Stimulated activated CD8-positive, alpha-beta memory T cell treated with anti-CD3 and anti-CD28 coated beads, Interleukin-15, amount 100 ng/mL, for 4 hours (primary cell): Measurements from ENCODE around the gene ACAT2.
"Not testable (repeated sequence)": the region's sequence is repeated elsewhere in the genome, so short reads cannot be mapped to it uniquely, and the experiment has no call there.

Experiments
- DNase-seq, 2 donors: peaks; one replicate each; pipeline ENCODE4 v3.0.0-alpha.2; 2020; ENCODE audit warnings: low read depth in 2 of 2

The ACAT2 gene

DNA sequence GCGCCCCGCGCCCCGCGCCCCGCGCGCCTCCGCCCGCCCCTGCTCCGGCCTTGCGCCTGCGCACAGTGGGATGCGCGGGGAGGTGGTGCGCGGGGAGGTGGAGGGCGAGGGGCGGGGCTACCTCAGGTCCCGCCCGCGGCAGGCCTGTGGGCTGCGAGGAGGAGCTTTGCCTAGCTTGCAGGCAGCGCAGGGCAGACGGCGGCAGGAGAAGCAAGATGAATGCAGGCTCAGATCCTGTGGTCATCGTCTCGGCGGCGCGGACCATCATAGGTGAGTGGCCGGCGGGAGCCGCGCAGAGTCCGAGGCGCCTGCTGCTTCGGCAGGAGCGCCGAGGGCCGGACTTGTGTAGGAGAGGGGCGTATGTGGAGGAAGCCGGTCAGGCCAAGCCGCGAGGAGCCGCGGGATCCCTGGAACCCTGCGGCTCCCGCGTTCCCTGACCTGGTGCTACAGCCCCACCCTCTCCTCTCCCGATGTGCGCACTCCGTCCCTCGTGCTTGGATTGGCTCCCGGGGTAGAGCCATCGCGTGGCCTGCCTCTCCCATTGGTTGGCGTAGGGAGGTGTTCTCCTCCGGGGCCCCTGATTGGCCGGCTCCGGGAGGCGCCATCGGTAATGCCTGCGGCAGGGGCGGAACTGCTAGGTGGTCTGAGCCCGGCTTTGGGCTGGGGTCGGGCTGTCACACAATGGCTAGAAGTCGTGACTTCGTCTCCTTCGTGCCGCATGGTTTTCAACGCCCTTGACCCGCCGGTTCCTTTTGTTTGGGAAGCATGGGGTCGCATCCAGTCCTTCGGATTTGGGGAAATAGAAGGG, at the start of gene ACAT2:
ACAT2 (plus strand) TSS at position 173 of the 808 bp plus-strand sequence; CDS start at position 216, 43 bp downstream.
- DNase-seq = peak; percentile 79 to 85

GRCh38 chr6:159712389-159712788, 49.5 kb upstream of the ACAT2 start:
- DNase-seq = not testable (repeated sequence)

DNA sequence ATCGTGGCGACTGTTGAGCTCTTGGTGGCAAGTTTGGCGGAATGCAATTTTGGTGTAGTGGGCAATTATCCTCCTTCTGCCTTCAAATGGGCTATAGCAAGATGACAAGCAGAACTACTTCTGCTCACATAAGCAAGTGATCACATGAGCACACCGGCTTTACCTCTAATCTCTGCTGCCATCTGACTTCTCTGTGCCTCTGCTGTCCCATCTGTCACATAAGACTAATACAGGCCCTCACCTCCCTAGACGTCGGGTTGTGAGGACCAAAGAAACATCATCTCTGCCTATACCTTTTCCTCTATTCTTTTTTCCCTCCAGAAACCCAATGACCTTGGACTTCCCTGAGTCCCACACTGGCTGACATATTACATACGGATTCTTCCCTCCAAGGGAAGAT, 47.9 kb upstream of the ACAT2 start:
- DNase-seq = no peak

- no peak for DNase-seq
Measured at GRCh38 chr6:159714404-159714803, 47.4 kb upstream of the ACAT2 start.

DNA sequence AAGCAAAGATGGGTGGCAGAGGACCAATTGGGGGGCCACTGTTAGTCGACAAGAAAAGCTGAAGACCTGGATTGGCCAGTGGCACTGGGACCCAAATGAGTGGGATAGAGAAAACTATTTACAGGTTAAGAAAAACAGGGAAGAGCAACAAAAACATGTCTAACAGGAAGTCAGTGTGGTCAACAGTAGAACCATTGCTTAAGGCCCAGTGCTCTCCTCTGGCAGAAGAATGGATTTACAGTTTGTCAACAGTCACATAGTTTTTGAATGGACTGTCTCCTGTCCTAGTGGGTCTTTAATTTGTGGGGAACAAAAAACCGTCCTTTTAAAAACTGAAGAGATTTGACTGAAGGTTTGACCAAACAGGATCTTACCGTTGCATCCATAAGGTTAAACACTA, 46.7 kb upstream of the ACAT2 start:
- no peak for DNase-seq

DNA sequence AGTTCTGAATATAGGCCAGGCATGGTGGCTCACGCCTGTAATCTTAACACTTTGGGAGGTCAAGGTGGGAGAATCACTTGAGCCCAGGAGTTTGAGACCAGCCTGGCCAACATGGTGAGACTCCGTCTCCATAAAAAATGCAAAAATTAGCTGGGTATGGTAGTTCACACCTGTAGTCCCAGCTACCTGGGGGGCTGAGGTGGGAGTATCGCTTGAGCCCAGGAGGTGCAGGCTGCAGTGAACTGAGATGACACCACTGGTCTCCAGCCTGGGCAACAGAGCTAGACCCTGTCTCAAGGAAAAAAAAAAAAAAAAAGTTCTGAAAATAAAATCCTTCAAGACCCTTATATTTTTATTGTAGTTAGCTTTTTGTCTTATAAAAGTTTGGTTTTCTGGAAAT, 46.2 kb upstream of the ACAT2 start:
- DNase-seq = no peak

- no peak for DNase-seq
Measured at GRCh38 chr6:159716247-159717096, 45.4 kb upstream of the ACAT2 start.

DNA sequence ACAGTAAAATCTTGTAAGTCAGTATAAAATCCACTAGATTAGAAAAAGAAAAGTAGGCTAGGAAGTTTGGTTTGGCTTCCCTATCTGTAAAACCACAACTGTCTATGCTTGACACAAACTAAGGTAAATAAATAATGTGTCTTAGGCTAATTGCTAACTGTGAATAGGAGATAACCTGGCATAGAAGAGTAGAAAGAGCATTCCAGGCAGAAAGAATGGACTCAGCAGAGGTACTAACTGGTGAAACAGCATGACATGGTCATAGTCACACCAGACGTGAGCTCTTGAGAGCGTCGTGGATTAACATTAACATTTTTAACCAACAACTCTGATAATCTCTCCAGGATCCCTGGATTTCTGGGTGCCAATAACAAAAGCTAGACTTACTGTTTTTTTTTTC, 43.2 kb upstream of the ACAT2 start:
- DNase-seq = no peak

DNA sequence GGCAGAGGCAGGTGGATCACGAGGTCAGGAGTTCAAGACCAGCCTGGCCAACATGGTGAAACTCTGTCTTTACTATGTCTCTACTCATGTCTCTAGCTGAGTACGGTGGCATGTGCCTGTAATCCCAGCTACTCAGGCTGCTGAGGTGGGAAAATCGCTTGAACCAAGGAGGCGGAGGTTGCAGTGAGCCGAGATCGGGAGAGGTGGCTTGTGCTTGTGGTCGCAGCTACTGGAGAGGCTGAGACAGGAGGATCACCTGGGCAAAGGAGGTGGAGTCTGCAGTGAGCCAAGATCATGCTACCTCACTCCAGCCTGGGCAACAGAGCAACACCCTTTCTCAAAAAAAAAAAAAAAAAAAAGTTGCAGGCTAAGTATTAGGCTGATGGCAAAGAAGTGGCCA, 42.6 kb upstream of the ACAT2 start:
- no peak for DNase-seq

DNA sequence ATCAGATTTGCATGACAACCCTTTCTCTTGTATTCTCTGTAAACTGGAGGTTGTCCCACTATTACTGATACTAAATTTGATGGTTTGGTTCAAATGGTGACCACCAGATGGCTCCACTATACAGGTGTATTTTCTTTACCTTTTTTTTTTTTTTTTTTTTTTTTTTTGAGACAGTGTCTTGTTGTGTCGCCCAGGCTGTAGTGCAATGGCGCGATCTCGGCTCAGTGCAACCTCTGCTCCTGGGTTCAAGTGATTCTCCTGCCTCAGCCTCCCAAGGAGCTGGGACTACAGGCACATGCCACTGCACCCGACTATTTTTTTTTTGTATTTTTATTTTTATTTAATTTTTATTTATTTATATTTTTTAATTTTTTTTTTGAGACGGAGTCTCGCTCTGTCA, 41.1 kb upstream of the ACAT2 start:
- no peak for DNase-seq

DNA sequence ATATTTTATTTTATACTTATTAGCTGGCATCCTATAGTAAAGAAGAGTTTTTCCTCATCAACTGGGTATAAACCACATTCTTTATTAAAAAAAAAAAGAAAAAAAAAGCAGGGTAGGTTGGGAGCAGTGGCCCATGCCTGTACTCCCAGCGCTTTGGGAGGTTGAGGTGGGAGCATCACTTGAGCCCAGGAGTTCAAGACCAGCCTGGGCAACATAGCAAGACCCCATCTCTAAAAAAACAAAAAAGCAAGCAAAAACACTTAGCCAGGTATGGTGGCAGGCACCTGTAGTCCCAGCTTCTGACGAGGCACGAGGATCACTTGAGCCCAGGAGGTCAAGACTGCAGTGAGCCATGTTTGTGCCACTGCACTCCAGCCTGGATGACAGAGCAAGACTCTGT, 39.9 kb upstream of the ACAT2 start:
- not testable (repeated sequence) for DNase-seq

- no peak for DNase-seq
Measured at GRCh38 chr6:159722655-159723054, 39.2 kb upstream of the ACAT2 start.

GRCh38 chr6:159723259-159723658, 38.6 kb upstream of the ACAT2 start:
- DNase-seq = no peak

- DNase-seq = no peak
Measured at GRCh38 chr6:159724778-159725177, 37.1 kb upstream of the ACAT2 start.

DNA sequence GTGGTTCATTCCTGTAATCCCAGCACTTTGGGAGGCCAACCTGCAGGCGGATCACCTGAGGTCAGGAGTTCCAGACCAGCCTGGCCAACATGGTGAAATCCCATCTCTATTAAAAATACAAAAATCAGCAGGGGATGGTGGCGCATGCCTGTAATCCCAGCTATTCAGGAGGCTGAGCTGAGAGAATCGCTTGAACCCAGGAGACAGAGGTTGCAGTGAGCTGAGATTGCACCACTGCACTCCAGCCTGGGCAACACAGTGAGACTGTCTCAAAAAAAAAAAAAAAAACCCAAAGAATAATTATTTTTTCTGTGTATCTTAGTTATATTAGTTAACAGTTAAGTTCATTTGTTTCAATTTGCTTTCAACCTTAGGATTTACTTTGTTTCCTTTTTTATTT, 36.6 kb upstream of the ACAT2 start:
- not testable (repeated sequence) for DNase-seq

DNA sequence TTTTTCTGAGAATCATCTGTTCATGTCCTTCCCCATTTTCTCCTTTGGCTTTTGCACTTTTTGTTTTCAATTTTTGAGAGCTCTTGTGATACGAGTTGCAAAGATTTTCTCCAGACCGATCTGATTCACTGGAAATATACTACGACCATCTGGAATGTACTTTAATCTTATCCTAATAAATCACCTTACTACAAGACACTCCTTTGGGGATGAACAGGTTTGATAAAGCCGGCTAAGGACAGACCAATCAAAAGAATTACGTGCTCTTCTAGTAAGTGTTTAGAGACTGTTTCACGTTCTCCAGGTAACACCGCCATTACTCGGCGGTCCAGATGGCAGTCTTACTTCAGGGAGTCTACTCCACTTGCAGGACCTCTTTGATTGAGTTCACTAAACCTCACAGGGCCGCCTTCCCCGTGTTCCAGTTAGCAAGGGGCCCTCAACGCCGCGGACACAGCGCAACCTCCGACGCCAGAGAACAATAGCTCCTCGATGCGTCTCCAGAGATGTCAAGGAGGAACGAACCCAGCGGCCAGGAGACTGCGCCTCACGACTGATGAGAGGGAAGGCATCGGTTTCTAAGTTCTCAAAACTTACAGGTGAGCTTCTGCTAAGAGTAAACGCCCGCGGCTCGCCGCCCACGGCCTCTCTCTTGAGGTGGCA, 35.5 kb upstream of the ACAT2 start:
- DNase-seq = no peak

DNA sequence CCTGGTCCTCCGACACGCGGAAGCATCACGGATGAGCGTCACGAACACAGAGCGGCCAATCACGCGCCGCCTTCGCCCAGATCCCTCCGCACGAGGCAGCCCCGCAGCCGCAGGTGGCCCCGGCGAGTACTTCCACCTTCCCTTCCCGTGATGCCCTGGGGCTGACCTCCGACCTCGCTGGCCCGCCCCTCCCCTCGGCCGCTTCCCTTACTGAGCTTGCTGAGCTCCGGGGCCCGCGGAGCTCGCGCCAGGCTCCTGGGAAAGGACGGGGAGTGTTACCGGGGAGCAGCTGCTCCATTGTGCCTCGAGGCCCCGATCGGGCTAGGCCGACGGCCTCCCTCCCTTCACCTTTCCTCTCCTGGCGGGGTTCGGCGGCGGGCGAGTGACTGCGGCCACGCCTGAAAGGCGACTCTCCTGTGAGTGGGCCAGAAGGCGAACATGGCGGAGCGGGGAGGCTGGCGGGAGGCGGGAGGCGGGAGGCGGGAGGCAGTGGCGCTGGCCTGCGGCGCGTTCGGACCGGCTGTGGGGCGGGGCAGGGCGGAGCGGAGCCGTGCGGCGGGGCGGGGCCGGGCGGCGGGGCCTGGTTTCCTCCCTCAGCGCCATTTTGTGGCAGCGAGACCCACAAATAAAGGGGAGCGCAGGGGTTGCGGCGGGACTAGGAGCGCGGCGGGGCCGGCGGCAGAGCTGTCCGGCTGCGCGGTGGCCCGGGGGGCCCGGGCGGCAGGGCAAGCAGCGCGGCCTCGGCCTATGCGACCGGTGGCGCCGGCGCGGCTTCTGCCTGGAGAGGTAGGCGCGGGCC, 34.7 kb upstream of the ACAT2 start, which contains the start of gene WTAP:
WTAP (plus strand) TSS at position 589 of the 799 bp plus-strand sequence. CDS start 8,760 bp downstream, outside the sequence.
- DNase-seq = peak; percentile 95 to 97

DNA sequence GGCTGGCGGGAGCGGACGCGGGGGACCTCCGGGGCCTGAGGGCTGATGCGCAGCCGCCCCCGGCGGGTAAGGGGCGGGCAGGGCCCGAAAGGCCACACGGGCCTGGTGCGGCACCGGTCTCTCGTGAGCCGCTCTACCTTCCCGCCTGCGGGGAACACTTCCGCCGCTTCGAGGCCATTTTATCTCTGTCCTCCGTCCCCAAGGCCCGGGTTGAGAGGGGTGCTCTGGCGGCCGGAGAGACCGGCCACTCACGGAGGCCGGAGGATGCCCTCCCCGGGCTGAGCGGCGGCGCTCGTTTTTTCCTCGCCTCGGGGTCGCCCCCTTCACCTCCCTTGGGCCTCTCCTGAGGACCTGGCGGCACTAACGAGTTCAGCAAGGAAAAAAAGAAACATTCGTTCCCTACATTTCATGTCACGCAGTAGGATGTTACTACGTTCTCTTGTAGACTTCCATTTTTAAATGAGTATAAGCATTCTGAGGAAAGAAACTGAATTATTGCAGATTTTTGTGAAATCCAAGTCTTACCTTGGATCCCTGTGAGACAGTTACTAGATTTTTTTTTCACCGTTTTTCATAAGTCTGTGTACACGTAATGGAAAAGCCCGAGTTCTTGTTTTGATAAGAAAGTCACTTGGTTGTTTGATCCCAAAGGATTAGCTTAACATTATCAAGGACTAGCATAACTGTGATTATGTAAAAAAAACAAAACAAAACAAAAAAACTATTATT, 34.0 kb upstream of the ACAT2 start:
- DNase-seq = no peak

GRCh38 chr6:159728531-159728964, 33.3 kb upstream of the ACAT2 start:
- no peak for DNase-seq

- no peak for DNase-seq
Measured at GRCh38 chr6:159729598-159730331, 32.1 kb upstream of the ACAT2 start.
